Epithelial cell of esophagus (primary cell): ENCODE results near the gene CARMIL1.

ENCODE experiments used
- DNase-seq: peaks from one replicate; pipeline ENCODE4 v3.0.0; 2010; ENCODE audit warnings: low read depth
- H3K4me3 ChIP-seq: 2 replicates; pipeline ENCODE4 v1.5.1; 2011; ENCODE audit warnings: mild to moderate bottlenecking, low read length, control low read depth
- CTCF ChIP-seq: IDR thresholded peaks from 2 replicates; pipeline ENCODE4 v1.5.1; 2011; ENCODE audit warnings: low read depth, mild to moderate bottlenecking, low read length, control low read depth, inconsistent platforms; ENCODE audit not compliant: insufficient read depth; ENCODE audit errors: missing control alignments

The CARMIL1 gene

GRCh38 chr6:25384234-25384633 is 105.1 kb downstream of the CARMIL1 start:
- no peak for DNase-seq
- TF ChIP-seq CTCF, result no peak
- no peak overlapping the region for H3K4me3 ChIP-seq

GRCh38 chr6:25384967-25385366 is 105.8 kb downstream of the CARMIL1 start:
- no peak overlapping the region for H3K4me3 ChIP-seq
- TF ChIP-seq CTCF, result no peak
- DNase-seq, result no peak

GRCh38 chr6:25387483-25387882 is 108.3 kb downstream of the CARMIL1 start:
- H3K4me3 ChIP-seq, result no peak overlapping the region
- TF ChIP-seq CTCF, result no peak
- no peak for DNase-seq

DNA sequence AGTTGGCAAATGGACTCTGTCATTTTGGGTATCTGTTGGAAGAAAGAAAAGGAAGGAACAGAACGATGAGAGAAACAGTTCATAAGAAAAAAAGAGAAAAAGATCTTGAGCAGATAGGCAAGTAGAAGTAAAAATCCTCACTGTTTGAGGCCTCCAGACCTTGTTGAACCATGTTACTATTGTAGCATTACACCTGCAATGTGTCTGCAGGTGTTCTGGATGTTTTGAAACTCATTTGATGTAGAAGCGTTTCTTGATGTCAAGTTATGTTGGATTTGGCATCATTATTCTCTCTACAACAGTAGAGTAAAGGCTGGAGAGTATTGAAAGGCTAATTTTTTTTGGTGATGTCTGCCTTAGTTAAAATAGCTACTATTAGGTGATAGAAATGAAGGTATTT is 108.7 kb downstream of the CARMIL1 start:
- no peak for TF ChIP-seq CTCF
- no peak overlapping the region for H3K4me3 ChIP-seq
- DNase-seq, result no peak

DNA sequence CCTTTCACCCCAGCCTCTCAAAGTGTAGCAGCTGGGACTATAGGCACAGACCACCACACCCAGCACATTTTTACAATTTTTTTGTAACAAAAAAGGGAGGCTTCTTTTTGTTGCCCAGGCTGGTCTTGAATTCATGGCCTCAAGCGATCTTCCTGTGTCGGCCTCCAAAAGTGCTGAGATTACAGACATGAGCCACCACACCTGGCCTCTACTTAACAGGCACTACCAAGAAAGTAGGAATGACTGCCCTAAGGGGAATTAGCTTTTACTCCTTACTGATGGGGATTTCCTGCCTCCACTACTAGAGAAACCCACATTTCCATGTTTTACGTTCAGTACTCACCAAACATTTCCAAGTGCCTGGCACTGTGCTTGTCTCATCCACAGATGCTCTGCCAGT is 109.6 kb downstream of the CARMIL1 start:
- TF ChIP-seq CTCF, result no peak
- H3K4me3 ChIP-seq, result no peak overlapping the region
- DNase-seq, result peak; percentile 58

GRCh38 chr6:25389471-25389870 is 110.3 kb downstream of the CARMIL1 start:
- peak; percentile 79 for DNase-seq
- TF ChIP-seq CTCF, result no peak
- no peak overlapping the region for H3K4me3 ChIP-seq

GRCh38 chr6:25392372-25392771 is 113.2 kb downstream of the CARMIL1 start:
- H3K4me3 ChIP-seq, result no peak overlapping the region
- no peak for TF ChIP-seq CTCF
- peak; percentile 24 for DNase-seq
